ENCODE measurements around the gene SEC14L3.

SEC14L3 gene

GRCh38 chr22:30511911-30512310 is 40.1 kb upstream of the SEC14L3 start:
- TF ChIP-seq, protein P1, sequence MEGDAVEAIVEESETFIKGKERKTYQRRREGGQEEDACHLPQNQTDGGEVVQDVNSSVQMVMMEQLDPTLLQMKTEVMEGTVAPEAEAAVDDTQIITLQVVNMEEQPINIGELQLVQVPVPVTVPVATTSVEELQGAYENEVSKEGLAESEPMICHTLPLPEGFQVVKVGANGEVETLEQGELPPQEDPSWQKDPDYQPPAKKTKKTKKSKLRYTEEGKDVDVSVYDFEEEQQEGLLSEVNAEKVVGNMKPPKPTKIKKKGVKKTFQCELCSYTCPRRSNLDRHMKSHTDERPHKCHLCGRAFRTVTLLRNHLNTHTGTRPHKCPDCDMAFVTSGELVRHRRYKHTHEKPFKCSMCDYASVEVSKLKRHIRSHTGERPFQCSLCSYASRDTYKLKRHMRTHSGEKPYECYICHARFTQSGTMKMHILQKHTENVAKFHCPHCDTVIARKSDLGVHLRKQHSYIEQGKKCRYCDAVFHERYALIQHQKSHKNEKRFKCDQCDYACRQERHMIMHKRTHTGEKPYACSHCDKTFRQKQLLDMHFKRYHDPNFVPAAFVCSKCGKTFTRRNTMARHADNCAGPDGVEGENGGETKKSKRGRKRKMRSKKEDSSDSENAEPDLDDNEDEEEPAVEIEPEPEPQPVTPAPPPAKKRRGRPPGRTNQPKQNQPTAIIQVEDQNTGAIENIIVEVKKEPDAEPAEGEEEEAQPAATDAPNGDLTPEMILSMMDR (conservative IDR thresholded peaks at IDR 0.05; ENCODE audit: control insufficient read depth, insufficient read depth, low read depth, low read length): no peak
- no peak overlapping the region for H3K4me3 ChIP-seq (ENCODE audit: control insufficient read depth, low read depth, low read length)
- DNase-seq (ENCODE audit: low read depth): no peak

- TF ChIP-seq, protein P1 (conservative IDR thresholded peaks at IDR 0.05; ENCODE audit: control insufficient read depth, insufficient read depth, low read depth, low read length): no peak
- no peak overlapping the region for H3K4me3 ChIP-seq (ENCODE audit: control insufficient read depth, low read depth, low read length)
These were observed 39.3 kb upstream of the SEC14L3 start for GRCh38 chr22:30511109-30511508.

DNA sequence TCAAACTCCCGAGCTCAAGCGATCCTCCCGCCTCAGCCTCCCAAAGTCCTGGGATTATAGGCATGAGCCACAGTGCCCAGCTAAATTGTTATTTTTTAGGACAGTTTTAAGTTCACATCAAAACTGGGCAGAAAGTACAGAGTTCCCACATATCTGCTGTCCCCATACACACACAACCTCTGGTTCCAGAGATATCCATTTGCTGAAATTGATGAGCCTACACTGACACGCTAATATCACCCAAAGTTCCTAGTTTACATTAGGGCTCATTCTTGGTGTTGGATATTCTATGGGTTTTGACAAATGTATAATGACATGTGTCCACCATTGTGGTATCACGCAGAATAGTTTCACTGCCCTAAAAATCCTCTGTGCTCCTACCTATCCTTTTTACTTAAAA is 36.4 kb upstream of the SEC14L3 start:
- TF ChIP-seq, protein P1 (conservative IDR thresholded peaks at IDR 0.05; ENCODE audit: control insufficient read depth, insufficient read depth, low read depth, low read length): no peak
- no peak for DNase-seq (ENCODE audit: low read depth)
- H3K4me3 ChIP-seq (ENCODE audit: control insufficient read depth, low read depth, low read length): no peak overlapping the region

More at GRCh38 chr22:30511109-30511508, 39.3 kb upstream of the SEC14L3 start:
- DNase-seq (ENCODE audit: low read depth): no peak

DNA sequence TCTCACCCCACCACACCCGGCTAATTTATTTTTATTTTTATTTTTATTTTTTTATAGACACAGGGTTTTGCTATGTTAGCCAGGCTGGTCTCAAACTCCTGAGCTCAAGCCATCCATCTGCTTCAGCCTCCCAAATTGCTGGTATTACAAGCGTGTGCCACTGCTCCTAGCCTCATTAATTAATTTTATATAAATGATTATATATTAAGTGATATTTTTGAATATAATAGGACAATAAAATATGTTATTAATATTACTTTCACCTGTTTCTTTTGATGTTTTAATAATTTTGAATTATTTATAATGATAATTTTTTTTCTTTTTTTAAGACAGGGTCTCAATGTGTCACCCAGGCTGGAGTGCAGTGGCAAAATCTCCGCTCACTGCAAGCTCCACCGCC is 35.9 kb upstream of the SEC14L3 start:
- DNase-seq (ENCODE audit: low read depth): no peak
- H3K4me3 ChIP-seq (ENCODE audit: control insufficient read depth, low read depth, low read length): no peak overlapping the region
- TF ChIP-seq, protein P1 (conservative IDR thresholded peaks at IDR 0.05; ENCODE audit: control insufficient read depth, insufficient read depth, low read depth, low read length): no peak

- TF ChIP-seq, protein P1 (conservative IDR thresholded peaks at IDR 0.05; ENCODE audit: control insufficient read depth, insufficient read depth, low read depth, low read length): no peak
- no peak overlapping the region for H3K4me3 ChIP-seq (ENCODE audit: control insufficient read depth, low read depth, low read length)
- no peak for DNase-seq (ENCODE audit: low read depth)
These were observed 34.7 kb upstream of the SEC14L3 start for GRCh38 chr22:30506507-30506968.

GRCh38 chr22:30503551-30503950 is 31.7 kb upstream of the SEC14L3 start:
- no peak for DNase-seq (ENCODE audit: low read depth)
- TF ChIP-seq, protein P1 (conservative IDR thresholded peaks at IDR 0.05; ENCODE audit: control insufficient read depth, insufficient read depth, low read depth, low read length): no peak
- no peak overlapping the region for H3K4me3 ChIP-seq (ENCODE audit: control insufficient read depth, low read depth, low read length)

DNA sequence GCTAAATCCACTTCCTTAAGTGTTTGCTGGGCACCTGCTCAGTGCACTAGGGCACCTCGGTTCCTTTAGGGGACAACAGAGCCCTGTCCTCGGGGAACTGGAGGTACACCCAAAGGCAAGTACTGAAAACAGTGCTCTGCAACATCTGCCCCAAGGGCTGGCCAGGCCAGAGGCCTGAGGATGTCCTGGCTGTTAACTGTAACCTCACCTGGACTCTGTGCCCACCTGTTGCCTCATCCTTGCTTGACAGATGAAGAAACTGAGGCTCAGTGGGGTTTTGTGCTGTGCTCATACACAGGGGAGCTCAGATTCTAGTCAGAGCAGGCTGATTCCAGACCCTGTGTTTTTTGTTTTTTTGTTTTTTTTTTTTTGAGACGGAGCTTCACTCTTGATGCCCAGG is 31.1 kb upstream of the SEC14L3 start:
- no peak overlapping the region for H3K4me3 ChIP-seq (ENCODE audit: control insufficient read depth, low read depth, low read length)
- TF ChIP-seq, protein P1 (conservative IDR thresholded peaks at IDR 0.05; ENCODE audit: control insufficient read depth, insufficient read depth, low read depth, low read length): no peak
- DNase-seq (ENCODE audit: low read depth): no peak
